Stomach smooth muscle (tissue), 2 donors: Measurements from ENCODE around the gene ZNF200.

Experiments
- H3K27ac ChIP-seq: one replicate; pipeline ENCODE4 v1.7.0; 2013; ENCODE audit warnings: mild to moderate bottlenecking, low read length, inconsistent platforms
- H3K27me3 ChIP-seq, 2 donors: one replicate each; pipeline ENCODE4 v1.7.0; 2013; ENCODE audit warnings: low read length in 2 of 2; ENCODE audit not compliant: insufficient read depth in 2 of 2, control insufficient read depth in 1 of 2
- H3K36me3 ChIP-seq, 2 donors: one replicate each; pipeline ENCODE4 v1.7.0; 2013; ENCODE audit warnings: low read length in 2 of 2; ENCODE audit not compliant: control insufficient read depth in 2 of 2, insufficient read depth in 2 of 2
- H3K4me1 ChIP-seq: one replicate; pipeline ENCODE4 v1.7.0; 2013; ENCODE audit warnings: low read length; ENCODE audit not compliant: control insufficient read depth, insufficient read depth
- H3K4me3 ChIP-seq, 2 donors: one replicate each; pipeline ENCODE4 v1.7.0; 2013; ENCODE audit warnings: low read length in 2 of 2
- H3K9ac ChIP-seq, 2 donors: one replicate each; pipeline ENCODE4 v1.7.0; 2013; ENCODE audit warnings: low read length in 2 of 2, mild to moderate bottlenecking in 1 of 2
- H3K9me3 ChIP-seq, 2 donors: one replicate each; pipeline ENCODE4 v1.7.0; 2013; ENCODE audit warnings: low read length in 2 of 2; ENCODE audit not compliant: control insufficient read depth in 2 of 2
- donor health status: healthy.
- donor health status: Pancreatic carcinoma.

The ZNF200 gene

GRCh38 chr16:3173892-3174617 is 60.9 kb downstream of the ZNF200 start:
- Histone ChIP-seq H3K36me3 (no peaks in the 10 kb centered on the region), H3K27me3 (peaks cover 57 to 75% of the 10 kb centered on the region in 2 donors), H3K9ac (no peak overlapping the region), H3K4me3 (no peak overlapping the region), H3K9me3 (no peaks in the 10 kb centered on the region), H3K4me1 (peaks cover 10% of the 10 kb centered on the region), H3K27ac (no peak overlapping the region)
